ENCODE results near the gene ABCC4.
"Not testable (repeated sequence)": the region's sequence is repeated elsewhere in the genome, so short reads cannot be mapped to it uniquely, and the experiment has no call there.

The ABCC4 gene

GRCh38 chr13:95226476-95226875 is 74.8 kb downstream of the ABCC4 start:
- DNase-seq, result no peak

- DNase-seq, result no peak
These were observed 75.2 kb downstream of the ABCC4 start for GRCh38 chr13:95226050-95226449.

GRCh38 chr13:95224064-95224463 is 77.2 kb downstream of the ABCC4 start:
- no peak for DNase-seq

- DNase-seq, result no peak
These were observed 78.6 kb downstream of the ABCC4 start for GRCh38 chr13:95222733-95223018.

GRCh38 chr13:95221971-95222732 is 79.1 kb downstream of the ABCC4 start:
- DNase-seq, result no peak

GRCh38 chr13:95220611-95221010 is 80.6 kb downstream of the ABCC4 start:
- no peak for DNase-seq

- no peak for DNase-seq
These were observed 83.1 kb downstream of the ABCC4 start for GRCh38 chr13:95217920-95218830.

- DNase-seq, result no peak
These were observed 85.1 kb downstream of the ABCC4 start for GRCh38 chr13:95216182-95216581.

- DNase-seq, result no peak
These were observed 88.0 kb downstream of the ABCC4 start for GRCh38 chr13:95212983-95213850.

GRCh38 chr13:95209109-95209508 is 92.1 kb downstream of the ABCC4 start:
- no peak for DNase-seq

- no peak for DNase-seq
These were observed 93.4 kb downstream of the ABCC4 start for GRCh38 chr13:95207769-95208366.

GRCh38 chr13:95206116-95206515 is 95.1 kb downstream of the ABCC4 start:
- DNase-seq, result no peak

GRCh38 chr13:95204231-95204765 is 97.0 kb downstream of the ABCC4 start:
- DNase-seq, result no peak

- DNase-seq, result no peak
These were observed 99.2 kb downstream of the ABCC4 start for GRCh38 chr13:95201814-95202651.

GRCh38 chr13:95200386-95200957 is 100.8 kb downstream of the ABCC4 start:
- not testable (repeated sequence) for DNase-seq

- no peak for DNase-seq
These were observed 101.4 kb downstream of the ABCC4 start for GRCh38 chr13:95199896-95200295.

- not testable (repeated sequence) for DNase-seq
These were observed 102.6 kb downstream of the ABCC4 start for GRCh38 chr13:95198606-95199005.

- no peak for DNase-seq
These were observed 103.7 kb downstream of the ABCC4 start for GRCh38 chr13:95197548-95197947.

GRCh38 chr13:95195146-95195545 is 106.1 kb downstream of the ABCC4 start:
- DNase-seq, result no peak

GRCh38 chr13:95193509-95194230 is 107.6 kb downstream of the ABCC4 start:
- DNase-seq, result no peak

GRCh38 chr13:95192998-95193397 is 108.3 kb downstream of the ABCC4 start:
- no peak for DNase-seq

Measured in SHP77 treated with DMSO at 0.1 percent for 48 hours (cell line).